ENCODE results near the gene NKD1. TPM values are rescaled to one million over a fixed set of nuclear protein-coding genes. Genes with fewer than 3 reads are reported as not detected.
A peak's percentile ranks its signal among the peaks of the same experiment; 100 is the strongest.

Gene NKD1
- total RNA-seq, 1 donor from 2014 or later, result 63.0 TPM

DNA sequence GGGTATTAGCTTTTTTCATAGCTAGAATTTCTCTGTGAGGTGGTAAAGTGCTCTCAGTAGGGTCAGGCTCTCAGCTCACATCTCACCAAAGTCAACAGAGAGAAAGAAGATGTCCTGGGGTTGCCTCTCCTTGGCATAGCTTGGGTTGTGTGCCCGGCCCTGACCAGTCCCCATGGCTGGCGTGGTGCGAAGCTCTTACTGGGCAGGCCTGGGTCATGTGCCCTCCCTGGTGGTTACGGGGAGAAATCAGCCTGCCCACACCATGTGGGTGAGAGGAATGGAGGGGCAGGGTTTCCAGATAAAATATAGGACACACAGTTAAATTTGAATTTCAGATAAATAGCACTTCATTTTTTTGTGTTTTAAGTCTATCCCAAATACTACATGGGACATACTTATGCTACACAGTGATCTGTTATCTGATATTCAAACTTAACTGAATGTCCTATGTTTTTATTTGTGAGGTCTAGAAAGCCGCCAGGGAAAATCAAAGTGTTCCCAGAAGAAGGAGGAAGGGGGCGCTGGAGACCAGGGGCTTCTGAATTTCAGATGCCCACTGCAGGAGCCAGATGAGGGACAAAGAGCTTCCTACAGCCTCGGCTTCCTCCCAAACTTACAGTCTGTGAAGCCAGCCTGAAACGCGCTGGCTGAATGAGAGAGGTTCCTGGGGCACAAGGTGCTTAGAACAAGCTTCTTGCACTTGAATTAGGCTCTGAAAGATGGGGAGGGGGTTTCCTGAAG, 45.4 kb downstream of the NKD1 start:
- Mint-ChIP-seq H3K4me3 (no peak overlapping the region), H3K27ac (no peak overlapping the region), H3K27me3 (ENCODE audit: low read depth) (no peaks in the 10 kb centered on the region), H3K36me3 (peaks cover 2% of the 10 kb centered on the region), H3K4me1 (peaks cover 40% of the 10 kb centered on the region), H3K9me3 (no peaks in the 10 kb centered on the region)
- TF ChIP-seq, protein P1, sequence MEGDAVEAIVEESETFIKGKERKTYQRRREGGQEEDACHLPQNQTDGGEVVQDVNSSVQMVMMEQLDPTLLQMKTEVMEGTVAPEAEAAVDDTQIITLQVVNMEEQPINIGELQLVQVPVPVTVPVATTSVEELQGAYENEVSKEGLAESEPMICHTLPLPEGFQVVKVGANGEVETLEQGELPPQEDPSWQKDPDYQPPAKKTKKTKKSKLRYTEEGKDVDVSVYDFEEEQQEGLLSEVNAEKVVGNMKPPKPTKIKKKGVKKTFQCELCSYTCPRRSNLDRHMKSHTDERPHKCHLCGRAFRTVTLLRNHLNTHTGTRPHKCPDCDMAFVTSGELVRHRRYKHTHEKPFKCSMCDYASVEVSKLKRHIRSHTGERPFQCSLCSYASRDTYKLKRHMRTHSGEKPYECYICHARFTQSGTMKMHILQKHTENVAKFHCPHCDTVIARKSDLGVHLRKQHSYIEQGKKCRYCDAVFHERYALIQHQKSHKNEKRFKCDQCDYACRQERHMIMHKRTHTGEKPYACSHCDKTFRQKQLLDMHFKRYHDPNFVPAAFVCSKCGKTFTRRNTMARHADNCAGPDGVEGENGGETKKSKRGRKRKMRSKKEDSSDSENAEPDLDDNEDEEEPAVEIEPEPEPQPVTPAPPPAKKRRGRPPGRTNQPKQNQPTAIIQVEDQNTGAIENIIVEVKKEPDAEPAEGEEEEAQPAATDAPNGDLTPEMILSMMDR (IDR thresholded peaks at IDR 0.05; ENCODE audit: unreplicated experiment), result no peak
- no peak for DNase-seq (ENCODE audit: low spot score in 2 of 2, unreplicated experiment in 2 of 2)

DNA sequence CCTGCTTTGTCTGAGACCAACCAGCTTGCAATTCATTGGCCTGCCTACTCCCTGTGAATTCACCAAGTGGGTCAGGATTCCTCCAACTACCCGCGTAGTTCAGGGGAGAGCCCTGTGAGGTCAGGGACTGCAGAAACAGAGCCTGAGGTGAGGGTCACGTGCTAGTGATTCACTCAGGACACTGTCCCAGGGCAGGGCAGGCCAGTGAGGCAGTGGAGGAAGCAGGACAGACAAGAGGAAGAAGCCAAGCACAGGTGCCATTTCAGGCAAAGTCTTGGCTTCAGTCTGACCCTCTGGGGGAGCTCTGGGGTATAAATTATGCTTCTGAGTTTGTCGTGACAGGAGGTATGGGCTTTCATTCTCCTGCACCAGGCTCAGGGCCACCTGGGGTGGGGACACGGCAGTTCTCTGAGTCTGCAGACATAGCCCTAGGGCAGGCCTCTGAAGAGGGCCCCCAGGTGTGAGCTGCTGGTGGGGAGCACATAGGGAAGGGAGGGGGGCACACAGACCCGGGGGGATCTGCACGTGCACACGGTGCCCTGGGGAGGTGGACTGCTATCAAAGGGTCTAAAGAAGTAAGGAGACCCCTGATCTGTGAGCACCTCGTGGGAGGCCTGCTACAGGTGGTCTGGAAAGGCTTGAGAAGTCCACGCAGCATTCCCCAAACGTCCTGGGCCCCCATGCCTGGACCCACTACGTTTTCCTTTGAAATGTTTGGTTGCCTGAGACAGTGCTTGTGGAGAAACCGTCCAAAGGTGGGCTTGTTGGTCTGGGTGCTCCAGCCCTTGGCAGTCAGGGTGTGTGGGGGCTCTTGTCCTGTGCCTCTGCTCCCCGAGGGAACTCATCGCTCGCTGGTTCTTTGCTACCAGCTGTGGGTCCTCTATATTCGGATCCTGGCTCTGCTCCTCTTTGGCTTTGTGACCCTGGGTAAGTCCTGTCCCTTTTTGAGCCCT, 46.4 kb downstream of the NKD1 start:
- H3K36me3 Mint-ChIP-seq, result peaks cover 2% of the 10 kb centered on the region
- DNase-seq (ENCODE audit: low spot score in 2 of 2, unreplicated experiment in 2 of 2), result no peak
- peak overlapping the region; percentile 66 for H3K27ac Mint-ChIP-seq
- peaks cover 40% of the 10 kb centered on the region for H3K4me1 Mint-ChIP-seq
- TF ChIP-seq, protein P1 (IDR thresholded peaks at IDR 0.05; ENCODE audit: unreplicated experiment), result no peak
- no peak overlapping the region for H3K4me3 Mint-ChIP-seq
- no peaks in the 10 kb centered on the region for H3K27me3 Mint-ChIP-seq (ENCODE audit: low read depth)
- H3K9me3 Mint-ChIP-seq, result no peaks in the 10 kb centered on the region

DNA sequence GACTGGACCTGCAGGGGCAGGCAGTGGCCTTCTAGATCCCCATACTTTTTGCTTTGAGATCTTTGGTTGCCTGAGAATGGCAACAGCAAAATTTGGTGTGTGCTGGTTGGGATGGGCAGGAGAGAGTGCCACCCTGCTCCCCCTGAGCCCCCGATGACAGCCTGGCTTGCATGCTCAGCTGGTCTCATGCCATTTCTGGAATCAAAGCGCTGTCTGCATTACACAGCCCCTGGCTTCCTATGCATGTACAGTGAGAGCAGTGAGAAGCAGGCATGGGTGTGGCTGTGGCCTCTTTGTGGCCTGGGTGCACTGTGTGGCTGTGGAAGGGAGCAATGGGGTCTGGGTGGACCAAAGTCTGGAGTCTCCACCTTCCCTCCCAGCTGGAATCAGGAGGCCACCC, 47.7 kb downstream of the NKD1 start:
- TF ChIP-seq, protein P1 (IDR thresholded peaks at IDR 0.05; ENCODE audit: unreplicated experiment), result no peak
- DNase-seq (ENCODE audit: low spot score in 2 of 2, unreplicated experiment in 2 of 2), result no peak
- Mint-ChIP-seq H3K4me3 (no peak overlapping the region), H3K9me3 (no peaks in the 10 kb centered on the region), H3K4me1 (peaks cover 49% of the 10 kb centered on the region), H3K27me3 (ENCODE audit: low read depth) (no peaks in the 10 kb centered on the region), H3K27ac (no peak overlapping the region), H3K36me3 (peaks cover 2% of the 10 kb centered on the region)

DNA sequence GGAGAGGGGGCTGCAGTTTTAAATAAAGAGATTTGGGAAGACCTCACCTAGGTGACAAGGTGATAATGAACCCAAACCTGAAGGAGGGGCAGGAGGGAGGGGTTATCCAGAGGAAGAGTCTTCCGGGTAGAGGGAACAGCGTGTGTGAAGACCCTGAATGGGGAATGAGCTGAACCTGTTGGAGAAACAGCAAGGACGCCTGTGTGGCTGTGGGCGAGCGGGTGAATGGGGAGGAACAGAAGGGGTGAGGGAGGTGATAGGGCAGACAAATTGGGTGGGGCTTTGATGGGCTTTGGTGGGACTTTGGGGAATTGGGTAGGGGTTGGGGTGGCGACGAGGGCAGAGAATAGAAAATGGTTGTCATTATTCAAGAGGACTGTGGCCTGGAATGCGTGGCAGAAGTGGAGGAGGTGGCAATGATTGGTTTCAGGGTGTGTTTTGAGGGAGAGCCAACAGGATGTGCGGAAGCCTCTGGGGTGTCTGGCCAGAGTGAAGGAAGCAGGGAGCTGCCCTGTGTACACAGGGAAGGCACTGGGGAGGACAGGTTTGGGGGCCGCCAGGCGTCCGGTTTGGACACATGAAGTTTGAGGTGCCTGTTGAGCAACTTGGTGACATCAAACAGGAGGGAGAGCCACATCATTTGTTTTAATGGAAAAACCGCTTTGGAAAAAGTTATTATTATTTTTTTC, 48.7 kb downstream of the NKD1 start:
- no peak overlapping the region for H3K4me3 Mint-ChIP-seq
- TF ChIP-seq, protein P1 (IDR thresholded peaks at IDR 0.05; ENCODE audit: unreplicated experiment), result no peak
- peak overlapping the region; percentile 63 for H3K27ac Mint-ChIP-seq

DNA sequence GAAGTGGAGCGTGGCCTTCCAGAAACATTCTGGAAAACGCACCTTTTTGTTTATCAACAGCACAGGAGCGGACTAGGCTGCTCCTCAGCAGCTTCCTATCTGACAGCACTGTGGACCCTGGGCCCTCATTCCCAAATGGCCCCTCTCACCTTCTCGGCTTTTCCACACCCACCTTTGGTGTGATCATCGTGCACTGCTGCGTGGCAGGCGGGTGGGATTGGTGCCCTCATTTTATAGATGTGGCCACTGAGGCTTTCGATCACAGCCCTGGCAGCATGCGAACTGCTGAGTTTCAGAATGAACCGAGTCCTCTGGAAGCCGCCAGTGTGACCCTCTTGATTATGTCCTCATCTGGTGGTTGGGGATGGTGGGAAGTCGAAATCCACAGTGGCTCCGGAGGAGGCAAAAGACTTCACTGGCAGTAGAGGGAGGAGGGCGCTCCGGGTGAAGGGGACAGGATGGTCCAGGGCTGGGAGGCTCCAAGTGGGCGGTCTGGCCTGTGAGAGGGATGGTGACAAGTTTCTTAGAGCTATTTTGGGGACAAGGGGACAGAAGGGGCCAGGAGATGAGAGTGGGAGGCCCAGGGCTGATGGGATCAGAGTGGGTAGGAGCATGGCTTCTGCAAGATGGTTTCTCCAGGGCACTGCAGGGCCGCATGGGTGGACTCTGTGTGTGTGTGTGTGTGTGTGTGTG, 49.5 kb downstream of the NKD1 start:
- TF ChIP-seq, protein P1 (IDR thresholded peaks at IDR 0.05; ENCODE audit: unreplicated experiment), result no peak
- Mint-ChIP-seq H3K27ac (peak overlapping the region; percentile 37), H3K9me3 (no peaks in the 10 kb centered on the region), H3K36me3 (peaks cover 2% of the 10 kb centered on the region), H3K4me1 (peaks cover 45% of the 10 kb centered on the region), H3K4me3 (no peak overlapping the region), H3K27me3 (ENCODE audit: low read depth) (no peaks in the 10 kb centered on the region)
- no peak for DNase-seq (ENCODE audit: low spot score in 2 of 2, unreplicated experiment in 2 of 2)

More for the DNA sequence above, 48.7 kb downstream of the NKD1 start:
- H3K9me3 Mint-ChIP-seq, result no peaks in the 10 kb centered on the region
- no peak for DNase-seq (ENCODE audit: low spot score in 2 of 2, unreplicated experiment in 2 of 2)
- peaks cover 45% of the 10 kb centered on the region for H3K4me1 Mint-ChIP-seq
- peaks cover 2% of the 10 kb centered on the region for H3K36me3 Mint-ChIP-seq
- H3K27me3 Mint-ChIP-seq (ENCODE audit: low read depth), result no peaks in the 10 kb centered on the region

Data from mesothelial cell of epicardium (in vitro differentiated cells).